ENCODE results near the gene DPEP1. TPM values are rescaled to one million over a fixed set of nuclear protein-coding genes. Genes with fewer than 3 reads are reported as not detected.
"Not testable (repeated sequence)": the region's sequence is repeated elsewhere in the genome, so short reads cannot be mapped to it uniquely, and the experiment has no call there.

DPEP1 gene
- total RNA-seq, 1 donor from 2014 or later, result not detected

- H3K9me3 ChIP-seq, result no peaks in the 10 kb centered on the region
- intact Hi-C loops (cut with DNase I), result no loop called here
- H3K4me1 ChIP-seq, result no peaks in the 10 kb centered on the region
- TF ChIP-seq CTCF (IDR thresholded peaks at IDR 0.05), result no peak
- DNase-seq (ENCODE audit: low spot score in 2 of 2), result no peak
- H3K36me3 ChIP-seq, result no peaks in the 10 kb centered on the region
- H3K27me3 ChIP-seq, result no peaks in the 10 kb centered on the region
- H3K4me3 ChIP-seq, result no peak overlapping the region
- H3K27ac ChIP-seq, result no peak overlapping the region
Observed at GRCh38 chr16:89670496-89671431, 57.3 kb downstream of the DPEP1 start.

DNA sequence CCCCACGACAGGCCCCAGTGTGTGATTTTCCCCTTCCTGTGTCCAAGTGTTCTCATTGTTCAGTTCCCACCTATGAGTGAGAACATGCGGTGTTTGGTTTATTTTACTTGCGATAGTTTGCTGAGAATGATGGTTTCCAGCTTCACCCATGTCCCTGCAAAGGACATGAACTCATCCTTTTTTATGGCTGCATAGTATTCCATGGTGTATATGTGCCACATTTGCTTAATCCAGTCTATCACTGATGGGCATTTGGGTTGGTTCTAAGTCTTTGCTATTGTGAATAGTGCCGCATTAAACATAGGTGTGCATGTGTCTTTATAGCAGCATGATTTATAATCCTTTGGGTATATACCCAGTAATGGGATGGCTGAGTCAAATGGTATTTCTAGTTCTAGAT, 58.1 kb downstream of the DPEP1 start:
- H3K4me3 ChIP-seq; intact Hi-C loops (cut with DNase I); H3K9me3 ChIP-seq; DNase-seq (ENCODE audit: low spot score in 2 of 2); H3K36me3 ChIP-seq; H3K27ac ChIP-seq; H3K4me1 ChIP-seq; H3K27me3 ChIP-seq: not testable (repeated sequence)

DNA sequence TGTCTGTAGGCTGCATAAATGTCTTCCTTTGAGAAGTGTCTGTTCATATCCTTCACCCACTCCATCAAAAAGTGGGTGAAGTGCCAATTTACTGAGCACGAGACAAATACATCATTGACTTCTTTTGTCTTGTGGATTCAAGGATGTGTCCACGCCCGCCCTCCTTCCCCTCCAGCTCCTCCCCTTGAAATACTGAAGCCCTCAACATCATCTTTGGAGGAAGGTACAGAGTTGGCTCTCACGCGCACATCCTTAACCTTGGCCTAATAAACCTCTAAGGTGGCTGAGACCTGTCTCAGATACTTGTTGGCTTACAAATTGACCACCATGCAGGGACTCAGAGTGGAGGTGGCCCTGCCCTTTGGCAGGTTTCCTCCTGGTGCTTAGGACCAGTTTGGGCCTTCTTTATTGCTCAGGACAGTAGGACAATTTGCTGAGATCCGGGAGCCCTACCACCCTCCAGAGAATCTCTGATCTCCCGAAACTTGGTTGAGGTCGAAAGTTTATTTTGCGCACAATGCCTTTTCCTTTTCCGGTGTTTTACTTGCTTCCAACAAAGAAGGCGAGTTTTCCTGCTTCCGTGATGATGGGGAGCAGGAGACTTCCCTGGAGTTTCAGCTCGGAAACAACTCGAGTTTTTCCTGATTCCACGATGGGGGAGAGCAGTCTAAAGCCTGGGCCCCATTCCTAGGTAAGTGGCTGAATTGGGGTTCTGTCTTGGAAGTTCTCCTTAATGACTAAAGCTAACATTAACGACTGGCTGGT, 58.9 kb downstream of the DPEP1 start:
- TF ChIP-seq CTCF (IDR thresholded peaks at IDR 0.05), result no peak
- H3K9me3 ChIP-seq, result no peaks in the 10 kb centered on the region
- no peaks in the 10 kb centered on the region for H3K4me1 ChIP-seq
- H3K4me3 ChIP-seq, result no peak overlapping the region
- no peak overlapping the region for H3K27ac ChIP-seq
- DNase-seq (ENCODE audit: low spot score in 2 of 2), result no peak
- no peaks in the 10 kb centered on the region for H3K36me3 ChIP-seq
- intact Hi-C loops (cut with DNase I), result no loop called here
- no peaks in the 10 kb centered on the region for H3K27me3 ChIP-seq

DNA sequence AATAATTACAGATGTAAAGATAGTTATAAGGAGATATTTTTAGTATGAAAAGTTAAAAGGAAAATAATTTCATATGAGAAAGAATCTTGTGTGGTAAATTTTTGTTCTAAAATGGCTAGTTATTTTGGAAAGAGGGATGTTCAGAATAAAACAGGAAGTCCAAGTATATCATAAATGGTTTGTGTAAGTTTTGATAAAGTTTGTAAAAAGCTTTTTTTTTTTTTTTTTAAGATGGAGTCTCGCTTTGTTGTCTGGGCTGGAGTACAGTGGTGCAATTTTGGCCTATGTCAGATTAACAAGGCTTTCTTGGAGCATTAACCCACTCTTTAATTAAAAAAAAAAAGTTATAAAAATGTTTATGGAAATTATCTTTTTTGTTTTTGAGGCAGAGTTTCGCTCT, 64.8 kb downstream of the DPEP1 start:
- no peaks in the 10 kb centered on the region for H3K27me3 ChIP-seq
- intact Hi-C loops (cut with DNase I), result no loop called here
- TF ChIP-seq CTCF (IDR thresholded peaks at IDR 0.05), result no peak
- no peaks in the 10 kb centered on the region for H3K9me3 ChIP-seq
- DNase-seq (ENCODE audit: low spot score in 2 of 2), result no peak
- no peak overlapping the region for H3K27ac ChIP-seq
- no peaks in the 10 kb centered on the region for H3K36me3 ChIP-seq
- no peaks in the 10 kb centered on the region for H3K4me1 ChIP-seq
- no peak overlapping the region for H3K4me3 ChIP-seq

DNA sequence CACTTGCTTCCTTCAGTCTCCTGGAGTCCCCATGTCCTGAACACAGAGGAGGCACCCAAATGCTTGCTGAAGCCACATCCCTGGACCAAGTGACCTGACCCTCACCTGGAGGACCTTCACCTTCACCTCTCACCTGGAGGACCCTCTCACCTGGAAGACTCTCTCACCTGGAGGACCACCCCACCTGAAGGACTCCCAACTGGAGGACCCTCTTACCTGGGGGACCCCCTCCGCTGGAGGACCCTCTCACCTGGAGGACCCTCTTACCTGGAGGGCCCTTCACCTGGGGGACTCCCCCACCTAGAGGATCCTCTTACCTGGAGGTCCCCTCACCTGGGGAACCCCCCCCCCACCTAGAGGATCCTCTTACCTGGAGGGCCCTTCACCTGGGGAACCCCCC, 72.5 kb downstream of the DPEP1 start:
- Histone ChIP-seq H3K27me3 (no peaks in the 10 kb centered on the region), H3K27ac (no peak overlapping the region), H3K36me3 (peaks cover 4% of the 10 kb centered on the region in 2 donors), H3K4me1 (peaks cover 4 to 5% of the 10 kb centered on the region in 2 donors), H3K4me3 (no peak overlapping the region), H3K9me3 (no peaks in the 10 kb centered on the region)
- intact Hi-C loops (cut with DNase I), result loop anchor here (1.0 to 10.0 kb wide), 4 partner anchors 14 to 441 kb away; partner anchors contain the start of genes CHMP1A, SPATA33 and ZNF276
- no peak for DNase-seq (ENCODE audit: low spot score in 2 of 2)
- TF ChIP-seq CTCF (IDR thresholded peaks at IDR 0.05), result no peak
